ENCODE measurements around the gene SLC25A47. TPM values are rescaled to one million over a fixed set of nuclear protein-coding genes. Genes with fewer than 3 reads are reported as not detected.
"Not testable (repeated sequence)": the region's sequence is repeated elsewhere in the genome, so short reads cannot be mapped to it uniquely, and the experiment has no call there.

SLC25A47 gene
- total RNA-seq, 2 donors from 2014 or later, result 0.23 TPM; not detected in 1

GRCh38 chr14:100296729-100297128 lies 26.4 kb upstream of the SLC25A47 start:
- DNase-seq (ENCODE audit: low spot score in 2 of 2); ATAC-seq; H3K36me3 Mint-ChIP-seq; H3K9me3 Mint-ChIP-seq: not testable (repeated sequence)
- peak overlapping the region in 1 of 2 donors; percentile 30 for H3K27ac Mint-ChIP-seq

- peak overlapping the region in 1 of 2 donors; percentile 30 for H3K27ac Mint-ChIP-seq
Observed at GRCh38 chr14:100297320-100298300, 25.5 kb upstream of the SLC25A47 start.

GRCh38 chr14:100298551-100299237 lies 24.4 kb upstream of the SLC25A47 start:
- Mint-ChIP-seq H3K27ac (no peak overlapping the region), H3K36me3 (no peaks in the 10 kb centered on the region), H3K9me3 (no peaks in the 10 kb centered on the region)
- ATAC-seq, result no peak
- DNase-seq (ENCODE audit: low spot score in 2 of 2), result no peak

More at GRCh38 chr14:100297320-100298300, 25.5 kb upstream of the SLC25A47 start:
- ATAC-seq (peak in 1 of 2 donors; percentile 19), DNase-seq (ENCODE audit: low spot score in 2 of 2) (no peak)
- Mint-ChIP-seq H3K9me3 (no peaks in the 10 kb centered on the region), H3K36me3 (no peaks in the 10 kb centered on the region)

GRCh38 chr14:100299238-100299560 lies 23.9 kb upstream of the SLC25A47 start:
- Mint-ChIP-seq H3K36me3 (no peaks in the 10 kb centered on the region), H3K9me3 (no peaks in the 10 kb centered on the region), H3K27ac (no peak overlapping the region)
- DNase-seq (ENCODE audit: low spot score in 2 of 2) (no peak), ATAC-seq (no peak)

- no peak overlapping the region for H3K27ac Mint-ChIP-seq
- ATAC-seq, result no peak
- no peak for DNase-seq (ENCODE audit: low spot score in 2 of 2)
- no peaks in the 10 kb centered on the region for H3K9me3 Mint-ChIP-seq
- no peaks in the 10 kb centered on the region for H3K36me3 Mint-ChIP-seq
Observed at GRCh38 chr14:100302616-100303015, 20.5 kb upstream of the SLC25A47 start.

- no peaks in the 10 kb centered on the region for H3K36me3 Mint-ChIP-seq
Observed at GRCh38 chr14:100303179-100303578, 20.0 kb upstream of the SLC25A47 start.

GRCh38 chr14:100303925-100304324 lies 19.2 kb upstream of the SLC25A47 start:
- H3K36me3 Mint-ChIP-seq, result no peaks in the 10 kb centered on the region
- no peak overlapping the region for H3K27ac Mint-ChIP-seq
- ATAC-seq (no peak), DNase-seq (ENCODE audit: low spot score in 2 of 2) (no peak)
- H3K9me3 Mint-ChIP-seq, result no peaks in the 10 kb centered on the region

More at GRCh38 chr14:100303179-100303578, 20.0 kb upstream of the SLC25A47 start:
- ATAC-seq, result no peak
- DNase-seq (ENCODE audit: low spot score in 2 of 2), result no peak
- Mint-ChIP-seq H3K9me3 (no peaks in the 10 kb centered on the region), H3K27ac (no peak overlapping the region)

GRCh38 chr14:100304825-100305323 lies 18.3 kb upstream of the SLC25A47 start:
- ATAC-seq (no peak), DNase-seq (ENCODE audit: low spot score in 2 of 2) (no peak)
- Mint-ChIP-seq H3K36me3 (no peaks in the 10 kb centered on the region), H3K27ac (no peak overlapping the region), H3K9me3 (no peaks in the 10 kb centered on the region)

- peak in 1 of 2 donors; percentile 26 for DNase-seq (ENCODE audit: low spot score in 2 of 2)
- Mint-ChIP-seq H3K27ac (no peak overlapping the region), H3K36me3 (no peaks in the 10 kb centered on the region), H3K9me3 (no peaks in the 10 kb centered on the region)
- ATAC-seq, result peak; percentile 10 to 14
Observed at GRCh38 chr14:100305324-100306100, 17.6 kb upstream of the SLC25A47 start.

- ATAC-seq (peak; percentile 89 to 92), DNase-seq (ENCODE audit: low spot score in 2 of 2) (peak; percentile 71 to 82)
- Mint-ChIP-seq H3K27ac (no peak within 1 kb of the TSS), H3K36me3 (no peaks in the 10 kb centered on the region), H3K9me3 (no peaks in the 10 kb centered on the region)
Observed at GRCh38 chr14:100306101-100306997, 16.8 kb upstream of the SLC25A47 start, which contains the start of gene SLC25A29. SLC25A29 (minus strand) TSS chr14:100306444; CDS start chr14:100306232, 212 bp downstream.

- H3K27ac Mint-ChIP-seq, result no peak overlapping the region
- ATAC-seq (no peak), DNase-seq (ENCODE audit: low spot score in 2 of 2) (no peak)
- no peaks in the 10 kb centered on the region for H3K9me3 Mint-ChIP-seq
- no peaks in the 10 kb centered on the region for H3K36me3 Mint-ChIP-seq
Observed at GRCh38 chr14:100306998-100307765, 16.0 kb upstream of the SLC25A47 start.

- DNase-seq (ENCODE audit: low spot score in 2 of 2), result no peak
- no peaks in the 10 kb centered on the region for H3K36me3 Mint-ChIP-seq
- no peak for ATAC-seq
- no peaks in the 10 kb centered on the region for H3K9me3 Mint-ChIP-seq
- no peak overlapping the region for H3K27ac Mint-ChIP-seq
Observed at GRCh38 chr14:100307766-100308426, 15.2 kb upstream of the SLC25A47 start.

- H3K9me3 Mint-ChIP-seq; H3K27ac Mint-ChIP-seq; DNase-seq (ENCODE audit: low spot score in 2 of 2); H3K36me3 Mint-ChIP-seq; ATAC-seq: not testable (repeated sequence)
Observed at GRCh38 chr14:100308427-100308792, 14.7 kb upstream of the SLC25A47 start.

- H3K27ac Mint-ChIP-seq, result no peak overlapping the region
- H3K36me3 Mint-ChIP-seq, result no peaks in the 10 kb centered on the region
- no peaks in the 10 kb centered on the region for H3K9me3 Mint-ChIP-seq
- ATAC-seq (no peak), DNase-seq (ENCODE audit: low spot score in 2 of 2) (no peak)
Observed at GRCh38 chr14:100309028-100309737, 14.0 kb upstream of the SLC25A47 start.
